NCI-H446 treated with DMSO at 0.1 percent for 48 hours (cell line): ENCODE measurements around the gene SEPTIN3.
"Not testable (repeated sequence)": the region's sequence is repeated elsewhere in the genome, so short reads cannot be mapped to it uniquely, and the experiment has no call there.

ENCODE experiments used
- DNase-seq: peaks from one replicate; lab custom pipeline; 2025; lab: John Stamatoyannopoulos, UW

The SEPTIN3 gene

DNA sequence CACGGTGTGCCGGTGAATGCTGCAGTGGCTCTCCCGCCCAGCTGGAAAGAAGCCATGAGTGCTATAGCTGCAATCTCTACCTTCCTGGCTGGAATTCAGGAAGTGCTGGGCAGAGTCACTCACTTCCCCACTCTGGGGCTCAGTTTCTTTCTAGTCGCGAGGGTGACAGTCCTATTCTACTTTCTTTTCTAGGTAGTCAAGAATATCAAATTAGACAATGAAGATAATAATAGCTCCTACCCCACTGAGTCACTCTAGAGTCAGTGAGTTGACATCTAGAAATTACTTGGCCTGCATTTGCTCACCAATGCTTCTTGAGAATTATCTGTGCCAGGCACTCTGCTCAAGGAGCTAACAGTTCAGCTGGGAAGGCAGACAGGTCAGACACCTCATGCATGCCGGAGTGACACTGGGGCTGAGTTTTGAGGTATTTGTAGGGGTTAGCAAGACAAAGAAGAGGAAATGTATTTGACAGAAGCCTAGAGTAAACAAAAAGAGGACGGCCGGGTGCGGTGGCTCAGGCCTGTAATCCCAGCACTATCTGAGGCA, 25.5 kb upstream of the SEPTIN3 start:
- no peak for DNase-seq

DNA sequence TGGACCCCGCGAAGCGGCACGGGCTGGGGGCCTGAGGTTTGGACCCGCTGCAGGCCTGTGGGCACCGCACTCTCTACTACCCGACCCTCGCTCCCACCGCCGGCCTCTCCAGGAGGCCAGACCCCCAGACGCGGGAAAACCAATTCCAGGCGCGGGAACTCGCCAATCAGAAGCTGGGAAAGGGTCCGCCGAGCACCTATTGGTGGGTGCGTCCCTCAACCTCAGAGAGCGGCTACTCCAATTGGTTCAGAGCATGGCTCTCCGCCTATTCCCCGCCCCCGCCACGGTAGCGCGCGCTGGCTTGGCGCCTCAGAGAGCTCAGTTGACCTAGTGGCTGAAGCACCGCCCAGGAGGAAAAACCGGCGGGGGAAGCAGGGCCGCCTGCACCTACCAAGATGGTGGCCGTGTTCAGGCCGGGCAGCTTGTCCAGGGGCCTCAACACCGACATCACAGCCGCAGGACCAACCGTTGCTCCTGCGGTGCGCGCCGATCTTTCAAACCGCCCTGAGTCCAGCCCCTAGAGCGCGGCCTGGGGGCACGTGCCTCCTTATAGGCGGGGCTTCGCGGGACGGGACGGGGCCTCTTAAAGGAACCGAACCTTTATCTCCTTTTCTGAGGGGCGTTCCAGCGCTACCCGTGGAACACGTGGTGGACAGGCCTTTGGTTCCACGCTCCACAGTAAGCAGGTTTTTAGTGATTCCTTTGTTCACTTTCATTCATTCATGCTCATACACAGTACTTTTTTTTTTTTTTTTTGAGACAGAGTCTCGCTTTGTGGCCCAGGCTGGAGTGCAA, 22.4 kb upstream of the SEPTIN3 start, which contains the start of gene CENPM:
Gene CENPM (minus strand): TSS at position 524 of the 795 bp plus-strand sequence. CDS start 76 bp downstream, at position 448.
- peak; percentile 95 for DNase-seq

DNA sequence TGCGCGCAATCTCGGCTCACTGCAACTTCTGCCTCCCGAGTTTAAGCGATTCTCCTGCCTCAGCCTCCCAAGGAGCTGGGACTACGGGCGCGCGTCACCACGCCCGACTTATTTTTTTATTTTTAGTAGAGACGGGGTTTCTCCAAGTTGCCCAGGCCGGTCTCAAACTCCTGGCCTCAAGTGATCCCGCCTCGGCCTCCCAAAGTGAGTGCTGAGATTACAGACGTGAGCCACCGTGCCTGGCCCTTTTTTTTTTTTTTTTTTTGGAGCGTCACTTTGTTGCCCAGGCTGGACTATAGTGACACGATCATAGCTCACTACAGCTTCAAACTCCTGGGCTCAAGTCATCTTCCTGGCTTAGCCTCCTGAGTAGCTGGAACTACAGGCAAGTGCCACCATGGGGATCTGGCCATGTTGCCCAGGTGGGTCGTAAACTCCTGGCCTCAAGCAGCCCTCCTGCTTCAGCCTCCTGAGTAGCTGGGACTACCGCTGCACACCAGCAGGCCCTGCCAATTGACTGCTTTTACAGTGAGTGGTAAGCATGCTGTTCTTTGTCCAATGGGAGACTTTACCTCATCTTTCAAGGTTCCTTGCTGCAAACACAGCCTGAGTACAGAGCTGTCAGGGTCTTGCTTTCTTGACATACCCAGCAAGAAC, 21.7 kb upstream of the SEPTIN3 start:
- DNase-seq: no peak

DNA sequence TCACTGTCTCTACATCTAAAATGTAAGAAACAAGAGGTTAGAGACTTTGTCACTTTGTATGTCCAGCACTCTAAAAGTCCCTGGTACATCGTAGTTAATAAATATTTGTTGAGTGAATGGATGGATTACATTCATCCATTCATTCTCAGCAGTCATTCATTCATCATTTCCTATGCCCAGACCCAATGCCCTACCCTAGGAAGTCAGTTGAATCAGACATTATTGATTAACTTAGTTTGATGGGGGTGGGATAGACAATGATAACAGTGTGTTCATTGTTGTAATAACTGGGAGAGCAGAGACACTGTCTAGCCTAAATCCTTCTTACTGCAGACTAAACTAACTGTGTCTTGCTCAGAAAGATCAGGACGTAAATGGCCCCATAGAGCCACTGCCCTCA, 21.1 kb upstream of the SEPTIN3 start:
- DNase-seq: no peak

DNA sequence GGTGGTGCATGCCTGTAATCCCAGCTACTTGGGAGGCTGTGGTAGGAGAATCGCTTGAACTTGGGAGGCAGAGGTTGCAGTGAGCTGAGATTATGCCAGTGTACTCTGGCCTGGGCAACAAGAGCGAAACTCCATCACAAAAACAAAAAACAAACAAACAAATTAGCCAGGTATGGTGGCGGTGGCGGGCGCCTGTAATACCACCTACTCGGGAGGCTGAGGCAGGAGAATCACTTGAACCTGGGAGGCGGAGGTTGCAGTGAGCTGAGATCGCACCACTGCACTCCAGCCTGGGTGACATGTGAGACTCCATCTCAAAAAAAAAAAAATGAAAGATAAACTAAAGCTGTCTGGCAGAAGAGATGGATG, 20.3 kb upstream of the SEPTIN3 start:
- DNase-seq: not testable (repeated sequence)

DNA sequence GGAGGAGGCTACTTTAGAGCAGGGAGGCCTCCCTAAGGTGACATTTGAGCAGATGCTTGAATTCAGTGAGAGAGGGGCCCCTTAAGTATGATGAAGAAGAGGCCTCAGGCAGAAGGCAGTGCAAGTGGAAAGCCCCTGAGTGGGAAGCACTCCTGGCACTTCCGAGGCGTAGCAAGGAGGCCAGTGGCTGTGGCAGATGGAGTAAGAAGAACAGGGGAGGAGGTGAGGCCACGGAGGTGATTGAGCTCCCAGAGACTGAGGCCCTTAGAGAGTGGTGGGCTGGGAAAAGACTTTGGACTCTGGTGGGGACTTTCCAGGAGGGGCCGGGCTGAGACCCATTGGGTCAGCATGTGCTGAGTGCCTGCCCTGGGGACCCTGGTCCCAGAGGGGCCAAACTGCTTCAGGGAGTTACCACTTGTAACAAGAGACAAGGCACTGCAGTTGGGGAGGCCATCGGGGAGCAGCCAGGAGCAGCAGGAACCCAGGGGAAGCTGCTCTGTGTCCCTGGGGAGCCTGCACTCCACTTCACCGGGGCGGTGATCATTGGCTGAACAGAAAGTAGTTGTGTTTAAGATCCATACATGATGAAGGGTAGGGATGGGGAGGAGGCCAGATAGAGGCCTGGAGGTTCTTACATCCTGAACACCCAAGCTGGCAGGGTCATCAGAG, 19.8 kb upstream of the SEPTIN3 start:
- DNase-seq: no peak

DNA sequence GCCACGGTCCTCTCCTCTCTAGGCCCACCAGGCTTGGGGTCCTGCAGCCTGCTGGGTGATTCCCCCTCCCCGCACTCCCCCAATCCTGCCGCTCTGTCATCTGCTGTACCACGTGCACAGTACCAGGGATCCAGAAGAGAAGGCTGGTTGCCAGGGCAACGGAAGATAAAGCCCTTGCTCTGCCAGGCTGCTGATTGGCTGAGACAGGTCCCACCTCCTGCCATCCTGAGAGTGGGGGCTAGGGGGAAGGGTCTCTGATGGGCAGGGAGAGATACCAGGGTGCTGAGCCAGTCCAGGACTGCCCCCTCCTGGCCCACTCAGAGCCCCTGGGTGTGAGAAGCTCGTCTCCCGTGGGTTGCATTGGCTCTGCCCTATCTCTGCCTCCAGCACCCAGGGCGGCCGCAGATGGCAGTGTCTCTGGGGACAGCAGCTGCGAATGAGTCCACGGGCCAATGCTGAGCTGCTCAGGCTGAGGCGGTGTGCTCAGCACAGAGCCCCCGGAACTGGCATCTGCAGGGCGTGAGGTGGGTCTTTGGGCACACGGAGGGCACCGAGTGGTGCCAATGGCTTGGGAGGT, 17.3 kb upstream of the SEPTIN3 start, which contains the start of gene SMIM45:
Gene SMIM45 (plus strand): TSS at position 253 of the 577 bp plus-strand sequence.
- DNase-seq: no peak

DNA sequence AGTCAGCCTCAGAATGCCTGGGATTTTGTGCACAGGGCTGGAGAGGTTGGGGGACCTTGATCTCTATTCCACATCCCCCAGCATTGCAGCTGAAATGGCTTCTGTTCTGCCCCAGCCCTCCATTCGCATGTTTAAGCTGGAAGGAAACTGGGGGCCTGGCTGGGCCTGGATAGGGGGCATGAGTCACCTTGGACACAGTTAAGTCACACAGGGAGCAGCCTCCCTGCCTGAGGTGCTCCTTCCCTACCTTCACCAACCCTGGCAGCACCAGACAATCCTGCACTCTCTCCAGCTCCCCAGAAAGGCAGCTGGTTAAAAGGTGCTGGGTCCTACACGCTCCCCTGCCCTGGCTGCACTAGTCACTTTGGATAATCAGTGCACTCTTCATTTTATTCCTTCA, 16.5 kb upstream of the SEPTIN3 start:
- DNase-seq: no peak

DNA sequence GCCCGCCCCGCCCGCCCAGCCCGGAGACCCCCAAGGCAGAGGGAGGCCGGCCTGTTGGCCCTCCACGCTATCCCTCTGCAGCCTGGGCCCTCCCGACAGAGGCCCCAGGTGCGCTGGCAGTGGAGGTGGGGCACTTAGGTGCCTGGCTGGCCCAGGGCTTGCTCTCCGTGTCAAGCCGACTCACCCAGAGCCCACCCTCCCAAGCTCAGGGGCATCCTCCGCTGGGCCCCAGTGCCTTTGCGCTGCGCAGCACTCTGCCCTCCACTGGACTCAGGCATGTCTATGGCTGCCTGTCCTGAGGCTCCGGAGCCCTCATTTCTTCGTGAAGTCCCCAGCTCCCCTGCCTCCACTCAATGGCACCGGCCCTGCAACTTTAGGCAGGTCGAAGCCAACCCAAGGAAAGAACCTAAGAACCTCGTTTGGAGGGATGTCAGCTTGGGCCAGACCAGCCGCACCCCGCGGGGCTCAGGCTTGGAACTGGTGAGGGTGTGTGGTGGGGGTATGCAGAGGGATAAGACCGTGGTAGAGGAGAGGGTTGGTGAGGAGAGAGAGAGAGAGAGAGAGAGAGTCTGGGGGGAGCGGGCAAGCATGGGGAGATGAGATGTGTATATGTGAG, 11.2 kb upstream of the SEPTIN3 start:
- no peak for DNase-seq

DNA sequence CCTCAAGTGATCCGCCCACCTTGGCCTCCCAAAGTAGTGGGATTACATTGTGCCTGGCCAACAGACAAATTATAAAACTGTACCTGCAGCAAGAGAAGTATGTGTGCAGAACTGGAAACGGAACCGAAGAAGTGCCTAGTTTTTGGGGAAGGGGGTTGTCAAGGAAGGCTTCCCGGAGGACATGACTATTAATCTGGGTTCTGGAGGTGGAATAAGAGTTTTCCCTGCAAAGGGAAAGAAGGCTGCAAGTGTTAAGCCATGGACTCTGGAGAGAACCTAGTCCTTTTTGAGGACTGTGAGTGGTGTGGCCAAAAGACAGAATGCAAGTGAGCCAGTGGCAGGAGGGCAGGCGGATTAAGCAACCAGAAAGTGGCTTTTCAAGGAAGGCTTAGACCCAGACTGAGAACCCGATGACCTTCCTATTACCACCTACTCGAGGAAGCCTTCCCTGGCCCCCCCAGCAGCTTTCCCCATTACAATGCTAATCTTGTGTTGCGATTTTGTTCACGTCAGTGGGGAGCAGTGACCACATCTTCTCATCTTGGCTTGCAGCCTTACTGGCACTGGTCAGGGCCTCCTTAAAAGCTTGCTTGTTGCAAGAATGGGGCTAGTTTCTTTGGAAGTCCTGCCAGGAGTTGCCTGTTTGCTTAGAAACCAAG, 5.7 kb upstream of the SEPTIN3 start:
- no peak for DNase-seq

DNA sequence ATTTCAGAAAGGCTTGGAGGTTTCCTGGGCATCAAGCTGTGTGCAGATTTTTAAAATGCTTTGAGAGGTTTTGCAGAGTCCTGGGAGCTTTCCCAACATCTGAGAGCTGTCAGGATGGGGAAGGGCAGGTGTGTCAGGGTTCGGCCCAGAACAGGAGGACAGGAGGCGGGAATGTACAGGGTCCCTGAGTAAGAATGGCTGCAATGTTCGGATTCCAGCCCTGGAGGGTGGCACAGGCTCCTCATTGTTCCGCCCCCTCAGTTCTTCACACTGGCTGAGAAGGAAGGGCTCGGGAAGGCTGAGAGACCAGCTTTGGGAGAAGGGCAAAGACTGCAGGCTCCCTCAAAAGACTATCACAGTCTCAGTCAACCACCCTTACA, 5.1 kb upstream of the SEPTIN3 start:
- DNase-seq: no peak

DNA sequence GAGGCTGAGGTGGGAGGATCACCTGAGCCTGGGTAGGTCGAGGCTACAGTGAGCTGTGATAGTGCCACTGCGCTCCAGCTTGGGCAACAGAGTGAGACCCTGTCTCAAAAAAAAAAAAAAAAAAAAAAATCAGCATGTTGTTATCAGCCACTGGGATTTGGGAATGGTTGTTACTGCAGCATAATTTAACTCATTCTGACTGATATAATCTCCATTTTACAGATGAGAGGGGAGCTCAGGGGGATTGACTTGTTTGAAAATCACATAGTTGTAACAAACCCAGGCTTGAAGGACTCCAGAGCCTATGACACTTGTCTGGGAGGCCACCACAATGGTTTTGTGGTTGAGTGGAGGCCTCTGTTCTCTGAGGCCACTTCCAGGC, 3.0 kb upstream of the SEPTIN3 start:
- DNase-seq: no peak

DNA sequence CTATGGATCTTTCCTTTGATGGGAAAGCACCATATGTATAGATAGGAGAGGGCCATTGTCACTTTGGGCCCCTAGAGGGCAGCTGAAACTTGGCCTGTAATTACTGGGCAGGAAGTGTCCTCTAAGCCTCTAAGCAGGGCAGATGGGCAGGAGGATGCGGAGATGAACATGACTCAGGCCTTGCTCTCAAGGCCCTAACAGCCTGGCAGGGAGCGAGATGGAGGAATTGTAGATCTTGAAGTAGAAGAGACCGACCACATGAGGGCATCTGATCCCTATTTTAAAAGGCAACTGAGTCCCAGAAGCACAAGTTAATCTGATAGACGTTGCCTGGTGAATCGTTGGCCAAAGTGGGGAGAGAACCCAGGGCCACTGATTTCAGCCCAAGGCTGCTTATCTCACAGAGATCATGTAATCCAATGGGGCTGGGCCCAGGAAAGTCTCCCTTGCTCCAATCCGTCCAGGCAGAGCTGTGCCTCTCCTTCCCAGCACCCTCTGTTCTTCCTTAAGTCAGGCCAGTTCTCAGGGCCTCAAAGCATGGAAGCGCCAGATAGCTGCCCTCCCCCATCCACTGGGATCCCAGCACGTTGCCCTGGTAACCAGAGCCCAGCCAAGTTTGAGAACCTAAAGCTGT, 2.5 kb upstream of the SEPTIN3 start:
- peak; percentile 39 for DNase-seq

DNA sequence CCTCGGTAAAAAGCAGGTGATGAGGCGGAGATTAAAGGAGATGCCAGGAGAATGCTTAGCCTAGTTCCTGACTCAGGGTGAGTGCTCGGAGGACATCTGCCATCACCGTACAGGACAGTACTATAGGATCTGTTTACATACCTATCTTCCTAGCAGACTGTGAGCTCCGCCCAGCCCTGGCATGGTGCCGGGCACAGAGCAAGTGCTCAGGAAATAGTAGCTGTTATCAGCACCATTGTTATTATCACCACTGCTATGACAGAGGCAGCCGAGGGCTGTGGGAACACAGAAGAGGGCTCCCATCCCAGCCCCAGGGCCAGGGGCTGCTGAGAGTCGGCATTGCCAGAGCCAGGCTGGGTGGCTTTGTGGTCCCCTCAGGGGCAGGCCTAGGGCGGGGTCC, 642 bp upstream of the SEPTIN3 start:
- no peak for DNase-seq

DNA sequence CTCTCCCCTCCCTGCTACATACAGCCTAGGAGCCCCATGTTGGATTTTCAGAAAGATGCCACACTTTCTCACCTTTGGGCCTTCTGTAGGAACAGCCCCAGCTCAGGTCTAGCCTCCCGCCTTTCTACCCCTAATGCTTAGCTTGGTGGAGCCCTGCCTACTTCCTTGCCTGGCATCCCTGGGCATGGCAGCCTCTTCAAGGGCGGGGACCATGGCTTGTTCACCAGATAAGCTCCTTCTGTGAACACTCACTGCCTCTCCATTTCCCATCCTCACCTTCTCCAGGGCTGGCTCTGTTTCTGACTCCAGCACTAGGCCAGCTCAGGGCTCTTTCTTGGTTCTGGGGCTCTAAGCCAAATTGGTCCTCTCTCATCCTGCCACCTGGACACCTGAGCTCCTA, 1.4 kb downstream of the SEPTIN3 start:
- DNase-seq: no peak

DNA sequence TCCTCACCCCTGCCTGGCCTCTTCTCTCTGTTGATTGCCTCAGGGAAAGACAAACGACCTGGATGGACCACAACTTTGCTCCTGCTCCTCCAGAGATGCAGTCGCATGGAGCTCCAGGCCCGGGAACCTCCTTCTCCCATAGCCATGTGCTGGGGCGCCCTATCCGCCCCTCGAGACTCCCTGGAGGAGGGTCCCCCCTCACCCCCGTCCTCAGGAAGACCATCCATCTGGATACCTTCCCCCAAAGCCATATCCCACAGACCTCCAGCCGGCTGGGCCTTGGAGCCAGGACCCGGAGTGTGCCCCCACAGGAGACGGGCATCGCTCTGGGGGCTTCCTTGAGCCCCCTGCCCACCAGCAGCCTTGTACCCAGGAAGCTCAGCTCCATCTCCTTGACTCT, 2.2 kb downstream of the SEPTIN3 start:
- DNase-seq: no peak

DNA sequence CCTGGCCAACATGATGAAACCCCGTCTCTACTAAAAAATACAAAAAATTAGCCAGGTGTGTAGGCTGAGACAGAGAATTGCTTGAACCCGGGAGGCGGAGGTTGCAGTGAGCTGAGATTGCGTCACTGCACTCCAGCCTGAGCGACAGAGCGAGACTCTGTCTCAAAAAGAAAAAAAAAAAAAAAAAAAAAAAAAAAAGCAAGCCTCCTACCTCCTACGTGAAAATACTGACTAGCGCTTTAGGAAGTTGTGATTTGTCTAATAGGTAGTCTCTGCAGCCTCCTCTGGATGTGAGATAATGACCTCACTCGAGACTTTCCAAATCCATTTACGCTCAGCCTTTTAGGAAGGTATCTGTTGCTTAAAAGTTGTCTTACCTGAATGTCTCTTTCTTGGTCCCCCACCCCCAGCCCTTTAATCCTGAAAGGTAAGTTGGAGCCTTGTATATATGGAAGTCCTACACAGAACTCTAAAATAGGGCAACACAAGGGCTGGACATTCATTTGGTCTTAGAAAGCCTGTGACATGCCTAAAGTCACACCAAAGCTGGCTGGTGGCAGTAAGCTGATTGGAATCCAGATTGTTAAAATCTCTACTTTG, 5.5 kb downstream of the SEPTIN3 start:
- DNase-seq: no peak

DNA sequence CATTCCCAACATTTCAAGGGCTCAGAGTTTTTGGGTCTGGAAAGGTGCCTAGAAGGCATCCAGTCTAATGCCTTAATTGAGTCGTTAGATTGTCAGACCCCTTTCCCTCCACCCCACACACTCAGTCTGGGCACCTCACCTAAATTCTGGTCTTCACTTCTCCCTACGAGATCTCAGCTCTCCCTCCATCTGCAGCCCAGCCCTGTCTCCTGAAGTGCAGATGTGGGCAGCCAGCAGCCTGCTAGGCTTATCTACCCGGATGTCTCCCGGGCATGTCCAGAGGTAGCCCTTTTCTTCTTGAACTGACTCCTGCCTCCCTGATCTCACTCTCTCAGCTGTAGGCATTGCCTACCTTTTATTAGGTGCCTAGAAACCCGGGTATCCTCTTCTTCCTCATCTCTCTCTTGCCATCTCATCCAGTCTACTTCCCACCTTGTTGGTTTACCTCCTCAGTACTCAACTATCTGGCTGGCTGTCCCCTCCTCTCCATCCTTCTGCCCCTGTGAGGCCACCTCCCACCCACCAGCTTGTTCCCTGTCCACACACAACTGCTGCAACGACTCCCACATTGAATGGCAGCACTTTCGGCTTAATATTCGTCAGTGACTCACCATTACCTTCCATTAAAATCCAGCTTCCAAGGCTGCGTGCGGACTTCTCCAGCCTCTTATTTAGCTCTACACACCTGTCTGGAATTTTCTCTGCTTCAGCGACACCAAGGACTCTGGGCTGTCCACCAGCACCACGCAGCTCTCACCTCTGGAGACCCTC, 6.2 kb downstream of the SEPTIN3 start:
- no peak for DNase-seq

DNA sequence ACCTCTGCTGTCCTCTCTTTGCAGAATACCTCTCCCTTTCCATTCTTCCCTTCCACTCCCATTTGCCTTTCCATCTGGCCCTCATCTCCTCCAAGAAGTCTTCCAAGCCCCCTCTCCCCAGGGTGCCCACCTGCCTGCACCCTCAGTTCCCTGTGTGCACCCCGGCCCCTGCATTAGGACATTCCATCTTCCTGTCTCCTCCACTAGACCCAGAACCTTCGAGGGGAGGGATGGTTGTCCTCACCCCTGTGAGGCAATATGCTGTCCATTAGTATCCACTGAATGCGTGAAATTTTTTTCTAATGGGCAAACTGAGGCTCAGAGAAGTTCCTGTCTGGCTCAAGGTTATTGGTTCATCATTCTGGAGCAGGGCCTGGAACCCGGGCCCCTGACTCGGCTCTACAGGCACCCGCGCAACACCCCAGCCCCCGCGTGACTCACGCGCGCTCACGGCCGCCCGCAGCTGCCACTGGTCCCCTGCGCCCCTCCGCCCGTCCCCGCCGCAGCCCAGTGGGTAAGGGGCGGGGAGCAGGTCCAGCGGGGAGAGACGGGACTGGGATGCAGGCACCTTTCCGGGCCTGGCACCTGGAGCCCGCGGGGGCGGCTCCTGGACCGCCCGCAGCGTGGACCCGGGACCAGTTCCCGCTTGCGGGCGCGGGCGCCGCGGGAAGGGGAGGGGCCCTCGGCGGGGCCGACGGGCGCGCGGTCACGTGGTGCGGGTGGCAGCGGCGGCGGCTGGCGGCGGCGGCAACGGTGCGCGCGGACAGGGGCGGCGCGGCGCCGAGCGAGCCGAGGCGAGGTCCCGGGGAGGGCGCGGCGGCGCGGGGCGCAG, 7.0 kb downstream of the SEPTIN3 start:
- no peak for DNase-seq
